Kidney (tissue), 14 donors: ENCODE measurements around the gene FAM185A. TPM values are rescaled to one million over a fixed set of nuclear protein-coding genes. Genes with fewer than 3 reads are reported as not detected.

Experiments used
- DNase-seq, 5 donors: peaks; one replicate each; pipeline ENCODE4 v3.0.0-alpha.2; 2013 to 2020
- FAIRE-seq: peaks from 2 replicates; lab custom pipeline; 2012; peaks lifted over from hg19 to GRCh38; lab: Jason Lieb, UNC
- H3K27ac ChIP-seq, 2 donors: one replicate each; pipeline ENCODE4 v1.7.0; 2013; ENCODE audit warnings: low read depth in 2 of 2, low read length in 2 of 2, inconsistent platforms in 1 of 2
- H3K27me3 ChIP-seq: one replicate; pipeline ENCODE4 v1.7.1; 2013; ENCODE audit warnings: low read length, inconsistent platforms; ENCODE audit not compliant: control insufficient read depth, insufficient read depth
- H3K36me3 ChIP-seq, 3 donors: one replicate each; pipeline versions ENCODE4 v1.7.0 to v1.7.1; 2013; ENCODE audit warnings: low read length in 3 of 3, control low read depth in 1 of 3, inconsistent platforms in 1 of 3; ENCODE audit not compliant: insufficient read depth in 3 of 3, control insufficient read depth in 2 of 3
- H3K4me1 ChIP-seq, 3 donors: one replicate each; pipeline versions ENCODE4 v1.7.0 to v1.7.1; 2013; ENCODE audit warnings: low read length in 3 of 3, inconsistent platforms in 1 of 3, low read depth in 1 of 3; ENCODE audit not compliant: control insufficient read depth in 2 of 3, insufficient read depth in 2 of 3
- H3K4me3 ChIP-seq, 3 donors: one replicate each; pipeline versions ENCODE4 v1.7.0 to v1.8.1; 2013; ENCODE audit warnings: low read length in 3 of 3, control low read depth in 1 of 3, inconsistent platforms in 1 of 3
- H3K9ac ChIP-seq, 3 donors: one replicate each; pipeline versions ENCODE4 v1.7.0 to v1.7.1; 2013; ENCODE audit warnings: low read length in 3 of 3, control low read depth in 1 of 3, inconsistent platforms in 1 of 3
- H3K9me3 ChIP-seq, 3 donors: one replicate each; pipeline versions ENCODE4 v1.7.0 to v1.7.1; 2013; ENCODE audit warnings: low read length in 3 of 3, control low read depth in 1 of 3, inconsistent platforms in 1 of 3; ENCODE audit not compliant: control insufficient read depth in 2 of 3, insufficient read depth in 1 of 3
- intact Hi-C: fragments of 100-400 bp; cut with DNase I; formaldehyde crosslinking; loops from one replicate; pipeline ENCODE4 v1.11.1; 2022
- polyA plus RNA-seq: library from polyadenylated mRNA; stranded (reverse); fragments of 350-450 nt; fragmentation: Illumina TruSeq; extraction: RNeasy Lipid Tissue Mini Kit (QIAGEN cat#74804); gene quantifications from one replicate; pipeline ENCODE4 v1.2.3, GENCODE V29; 2014; ENCODE audit warnings: low read depth, low replicate concordance; ENCODE audit not compliant: insufficient read depth
- total RNA-seq: library from RNA; stranded (reverse); fragmentation: NEBNext Ultra II Directional; extraction: Animal tissue kit (Norgen Biotek cat#: 25700); gene quantifications from one replicate; pipeline ENCODE4 v1.2.1, GENCODE V29; 2021
- TF ChIP-seq, protein P1 (sequence below): IDR thresholded peaks from 3 replicates; pipeline ENCODE4 v1.5.1; 2012; ENCODE audit warnings: mild to moderate bottlenecking, moderate library complexity, borderline replicate concordance; ENCODE audit not compliant: insufficient read depth; ENCODE audit errors: extremely low read depth
- donor health status: control.
- donor health status: control.
- donor health status: control.
- donor health status: control.
- donor health status: control.
- donor health status: DM: yes; HTN: yes; CAD: no.
- donor health status: Normal renal cell carcinoma (clear cell type).

Gene FAM185A
- total and polyA plus RNA-seq, 2 donors from 2014 or later: 6.5 to 10.4 TPM

DNA sequence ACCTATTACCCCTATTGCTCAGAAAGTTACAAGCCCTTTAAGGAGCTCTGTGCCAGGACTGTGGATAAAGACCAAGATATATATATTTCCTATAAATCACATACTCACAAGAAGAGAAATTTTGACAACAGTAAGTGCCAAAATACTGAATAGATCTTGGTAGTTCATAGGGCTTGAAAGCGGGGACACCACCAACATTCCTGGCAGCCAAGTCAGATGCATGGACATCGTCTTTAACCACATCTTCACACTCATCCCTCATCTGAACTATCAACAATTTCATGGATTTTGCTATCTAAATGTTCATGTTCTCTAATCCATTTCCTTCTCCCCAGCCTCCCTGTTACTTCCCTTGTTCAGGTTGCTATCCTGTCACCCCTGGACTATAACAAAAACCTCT lies 96.5 kb downstream of the FAM185A start:
- no peak for FAIRE-seq
- Histone ChIP-seq H3K4me1 (no peaks in the 10 kb centered on the region), H3K4me3 (no peak overlapping the region), H3K36me3 (no peaks in the 10 kb centered on the region), H3K9ac (no peak overlapping the region), H3K27ac (no peak overlapping the region), H3K9me3 (no peaks in the 10 kb centered on the region), H3K27me3 (no peaks in the 10 kb centered on the region)
- TF ChIP-seq, protein P1, sequence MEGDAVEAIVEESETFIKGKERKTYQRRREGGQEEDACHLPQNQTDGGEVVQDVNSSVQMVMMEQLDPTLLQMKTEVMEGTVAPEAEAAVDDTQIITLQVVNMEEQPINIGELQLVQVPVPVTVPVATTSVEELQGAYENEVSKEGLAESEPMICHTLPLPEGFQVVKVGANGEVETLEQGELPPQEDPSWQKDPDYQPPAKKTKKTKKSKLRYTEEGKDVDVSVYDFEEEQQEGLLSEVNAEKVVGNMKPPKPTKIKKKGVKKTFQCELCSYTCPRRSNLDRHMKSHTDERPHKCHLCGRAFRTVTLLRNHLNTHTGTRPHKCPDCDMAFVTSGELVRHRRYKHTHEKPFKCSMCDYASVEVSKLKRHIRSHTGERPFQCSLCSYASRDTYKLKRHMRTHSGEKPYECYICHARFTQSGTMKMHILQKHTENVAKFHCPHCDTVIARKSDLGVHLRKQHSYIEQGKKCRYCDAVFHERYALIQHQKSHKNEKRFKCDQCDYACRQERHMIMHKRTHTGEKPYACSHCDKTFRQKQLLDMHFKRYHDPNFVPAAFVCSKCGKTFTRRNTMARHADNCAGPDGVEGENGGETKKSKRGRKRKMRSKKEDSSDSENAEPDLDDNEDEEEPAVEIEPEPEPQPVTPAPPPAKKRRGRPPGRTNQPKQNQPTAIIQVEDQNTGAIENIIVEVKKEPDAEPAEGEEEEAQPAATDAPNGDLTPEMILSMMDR: no peak
- no peak for DNase-seq
- intact Hi-C loops: no loop called here

DNA sequence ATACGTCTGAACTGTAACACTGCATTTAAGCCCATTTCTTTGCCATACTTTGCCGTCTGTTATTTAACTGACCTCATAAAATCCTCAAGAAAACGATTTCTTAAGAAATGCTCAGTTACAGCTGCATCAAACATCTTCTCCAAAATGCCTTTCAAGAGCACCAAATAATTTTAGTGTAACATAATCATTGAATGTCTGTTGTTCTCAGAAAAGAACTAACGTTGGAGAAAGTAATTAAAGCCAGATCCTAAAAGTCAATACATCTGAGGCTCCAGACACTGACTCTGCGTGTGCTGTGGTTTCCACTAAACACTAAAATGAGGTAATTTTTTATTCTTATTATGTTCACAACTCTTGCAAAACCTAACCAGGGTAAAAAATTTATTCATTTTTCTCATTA lies 100.3 kb downstream of the FAM185A start:
- no peak for DNase-seq
- Histone ChIP-seq H3K9me3 (no peaks in the 10 kb centered on the region), H3K36me3 (no peaks in the 10 kb centered on the region), H3K4me1 (no peaks in the 10 kb centered on the region), H3K27me3 (no peaks in the 10 kb centered on the region), H3K4me3 (no peak overlapping the region), H3K27ac (no peak overlapping the region), H3K9ac (no peak overlapping the region)
- intact Hi-C loops: no loop called here
- no peak for FAIRE-seq
- TF ChIP-seq, protein P1: no peak

DNA sequence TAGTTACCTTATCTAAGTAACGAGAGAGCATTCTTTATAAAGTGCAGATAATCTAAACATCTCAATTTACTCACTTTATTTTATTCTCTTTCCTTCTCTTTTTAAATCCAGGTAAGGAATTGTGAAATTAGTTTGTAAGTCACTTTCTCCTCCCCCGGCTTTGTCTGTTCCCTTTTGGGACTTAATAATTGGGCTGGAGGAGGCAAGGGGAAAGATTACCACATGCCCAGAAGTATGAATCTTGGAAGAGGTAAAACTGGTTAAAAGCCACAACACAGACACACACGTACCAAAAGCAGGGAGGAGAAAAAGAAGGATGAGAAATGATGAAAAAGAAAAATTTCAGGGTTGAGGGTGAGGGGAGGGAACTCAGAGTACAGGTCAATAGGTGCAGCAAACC lies 100.7 kb downstream of the FAM185A start:
- TF ChIP-seq, protein P1: no peak
- no peak overlapping the region for H3K4me3 ChIP-seq
- H3K4me1 ChIP-seq: no peaks in the 10 kb centered on the region
- no peak for FAIRE-seq
- H3K9me3 ChIP-seq: no peaks in the 10 kb centered on the region
- H3K36me3 ChIP-seq: no peaks in the 10 kb centered on the region
- no peak for DNase-seq
- H3K9ac ChIP-seq: no peak overlapping the region
- H3K27me3 ChIP-seq: no peaks in the 10 kb centered on the region
- no peak overlapping the region for H3K27ac ChIP-seq
- intact Hi-C loops: no loop called here

DNA sequence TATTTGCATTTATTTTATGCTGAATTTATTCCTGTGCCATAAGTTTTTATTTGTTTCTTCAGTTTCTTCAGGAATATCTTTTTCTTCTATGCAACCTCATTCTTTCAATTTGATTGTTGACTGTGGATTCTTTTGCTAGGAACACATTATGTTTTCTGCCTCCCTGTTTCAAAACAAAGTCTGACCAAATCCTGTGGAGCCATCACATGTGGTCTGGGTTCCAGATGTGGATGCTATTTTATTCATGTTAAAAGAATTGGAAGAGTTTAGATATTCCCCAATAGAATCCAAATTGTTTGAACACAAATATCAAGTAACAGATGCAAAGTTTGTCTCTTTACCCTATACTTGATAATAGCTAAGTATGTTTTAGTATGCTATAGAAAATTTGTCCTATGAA lies 107.2 kb downstream of the FAM185A start:
- FAIRE-seq (no peak), DNase-seq (no peak)
- H3K9ac ChIP-seq: no peak overlapping the region
- TF ChIP-seq, protein P1: no peak
- H3K4me1 ChIP-seq: peaks cover 0 to 8% (median 0%) of the 10 kb centered on the region in 3 donors
- no peaks in the 10 kb centered on the region for H3K27me3 ChIP-seq
- H3K4me3 ChIP-seq: no peak overlapping the region
- H3K27ac ChIP-seq: no peak overlapping the region
- no peaks in the 10 kb centered on the region for H3K9me3 ChIP-seq
- intact Hi-C loops: no loop called here
- no peaks in the 10 kb centered on the region for H3K36me3 ChIP-seq
